Stimulated activated CD4-positive, alpha-beta T cell treated with anti-CD3 and anti-CD28 coated beads, Interleukin-4, amount 100 ng/mL, for 24 hours (primary cell): ENCODE data around the gene CYP46A1.
"Not testable (repeated sequence)": the region's sequence is repeated elsewhere in the genome, so short reads cannot be mapped to it uniquely, and the experiment has no call there.

Source experiments
- DNase-seq: peaks from one replicate; pipeline ENCODE4 v3.0.0-alpha.2; 2020

CYP46A1 gene

DNA sequence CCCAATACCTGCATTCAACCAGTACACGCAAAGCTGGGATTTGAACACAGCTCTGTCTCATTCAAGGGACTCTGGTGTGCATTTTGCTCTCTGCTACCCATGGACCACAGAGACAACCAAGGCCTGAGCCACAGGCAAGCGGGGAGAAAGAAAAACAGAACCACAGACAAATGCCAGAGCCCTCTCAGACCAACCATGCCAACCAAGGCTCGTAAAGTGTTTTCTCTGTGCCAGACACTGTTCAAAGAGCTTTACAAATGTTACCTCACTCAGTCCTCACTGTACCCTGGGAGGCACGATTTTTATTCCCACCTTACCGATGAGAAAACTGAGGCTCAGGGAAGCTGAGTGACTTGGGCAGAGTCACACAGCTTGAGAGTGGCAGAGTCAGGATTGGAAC lies 76.7 kb downstream of the CYP46A1 start:
- no peak for DNase-seq

DNA sequence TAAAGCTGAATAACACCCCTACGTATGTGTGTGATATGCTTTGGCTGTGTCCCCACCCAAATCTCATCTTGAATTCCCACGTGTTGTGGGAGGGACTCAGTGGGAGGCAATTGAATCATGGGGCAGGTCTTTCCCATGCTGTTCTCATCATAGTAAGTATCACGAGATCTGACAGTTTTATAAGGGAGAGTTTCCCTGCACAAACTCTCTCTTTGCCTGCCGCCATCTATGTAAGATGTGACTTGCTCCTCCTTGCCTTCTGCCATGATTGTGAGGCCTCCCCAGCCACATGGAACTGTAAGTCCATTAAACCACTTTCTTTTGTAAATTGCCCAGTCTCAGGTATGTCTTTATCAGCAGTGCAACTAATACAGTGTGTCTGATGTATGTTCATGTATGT lies 78.8 kb downstream of the CYP46A1 start:
- not testable (repeated sequence) for DNase-seq

GRCh38 chr14:99763527-99764221 lies 79.6 kb downstream of the CYP46A1 start:
- no peak for DNase-seq

DNA sequence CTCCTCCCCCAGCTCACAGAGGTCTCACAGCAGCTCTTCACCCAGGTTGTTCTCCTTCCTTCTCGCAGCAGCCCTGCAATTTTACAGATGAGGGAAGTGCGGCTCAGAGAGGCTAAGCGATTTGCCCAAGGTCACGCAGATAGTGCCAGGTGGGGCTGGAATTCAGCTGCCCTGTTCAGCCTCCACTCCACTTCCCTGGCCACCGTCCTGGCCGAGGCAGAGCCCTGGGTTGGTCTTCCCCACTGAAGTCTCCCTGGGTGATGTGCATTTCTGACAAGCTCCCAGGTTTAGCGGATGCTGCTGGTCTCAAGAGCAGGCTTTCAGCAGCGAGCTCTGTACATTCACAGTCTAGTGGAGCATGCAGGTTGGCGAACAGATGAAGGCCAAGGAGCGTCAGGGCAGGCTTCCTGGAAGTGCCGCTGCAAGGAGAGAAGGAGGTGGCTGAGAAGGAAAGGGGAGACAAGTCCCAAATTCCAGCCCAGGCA lies 80.2 kb downstream of the CYP46A1 start:
- DNase-seq: no peak

- no peak for DNase-seq
These were observed 84.3 kb downstream of the CYP46A1 start for GRCh38 chr14:99768381-99768780.

DNA sequence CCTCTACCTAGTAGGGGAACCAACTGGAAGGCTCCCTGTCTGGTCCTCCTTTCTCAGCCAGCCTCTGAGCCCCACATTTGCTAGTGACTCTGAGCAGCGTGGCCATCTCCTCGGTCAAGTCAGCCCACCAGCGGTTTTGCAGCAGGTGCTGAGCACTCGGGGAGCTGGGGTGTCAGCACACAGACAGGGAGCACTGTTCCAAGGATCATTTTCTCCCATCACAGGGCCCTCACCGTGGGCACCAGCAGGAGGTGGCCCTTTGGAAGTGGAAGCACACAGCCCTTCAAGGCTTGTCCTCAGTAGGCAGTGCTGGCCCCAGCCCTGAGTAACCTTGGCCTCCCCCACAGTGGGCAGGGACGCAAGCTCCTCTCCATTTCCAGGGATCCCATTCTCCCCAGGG lies 85.0 kb downstream of the CYP46A1 start:
- DNase-seq: no peak

- no peak for DNase-seq
These were observed 85.7 kb downstream of the CYP46A1 start for GRCh38 chr14:99769799-99770198.

DNA sequence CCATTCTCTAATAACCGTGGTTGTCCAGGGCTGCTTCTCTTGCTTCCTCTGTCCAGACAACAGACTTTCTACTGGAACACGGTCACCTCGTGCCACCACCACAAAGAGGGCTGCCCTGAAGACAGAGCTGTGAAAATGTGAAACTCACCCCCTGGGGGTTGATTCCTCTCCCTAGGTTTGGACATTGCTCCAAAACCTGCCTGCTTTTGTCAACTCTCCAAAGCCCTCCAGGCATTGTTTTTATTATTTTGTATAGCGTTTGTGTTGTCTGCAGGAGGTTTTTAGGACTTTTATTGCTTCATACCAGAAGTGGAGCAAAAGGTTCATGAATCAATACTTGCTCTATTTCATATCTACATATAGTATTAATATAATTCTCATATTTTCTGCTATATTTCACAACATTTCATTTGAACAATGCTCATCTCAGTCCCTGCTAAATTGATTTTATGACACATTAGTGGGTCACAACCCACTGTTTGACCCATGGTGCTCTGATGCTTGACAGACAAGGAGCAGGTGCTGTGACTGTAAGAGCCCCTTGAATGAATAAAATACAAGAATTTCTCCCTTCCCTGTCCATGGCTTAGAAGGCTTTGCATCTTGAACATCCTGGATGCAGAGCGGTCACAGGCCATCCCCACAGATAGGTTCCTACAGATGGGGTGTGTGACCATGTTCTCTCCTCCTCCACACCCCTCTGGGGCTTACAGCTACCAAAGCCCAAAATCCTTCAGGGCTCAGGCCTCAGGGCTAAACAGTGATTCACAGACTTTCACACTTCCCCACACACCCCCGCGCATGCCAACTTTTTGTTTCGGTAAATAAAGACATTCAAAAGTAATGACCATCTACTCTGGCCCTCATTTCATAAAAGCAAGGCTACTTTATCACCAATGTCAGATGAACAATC lies 88.5 kb downstream of the CYP46A1 start:
- no peak for DNase-seq

GRCh38 chr14:99773521-99774497 lies 89.7 kb downstream of the CYP46A1 start:
- DNase-seq: no peak

DNA sequence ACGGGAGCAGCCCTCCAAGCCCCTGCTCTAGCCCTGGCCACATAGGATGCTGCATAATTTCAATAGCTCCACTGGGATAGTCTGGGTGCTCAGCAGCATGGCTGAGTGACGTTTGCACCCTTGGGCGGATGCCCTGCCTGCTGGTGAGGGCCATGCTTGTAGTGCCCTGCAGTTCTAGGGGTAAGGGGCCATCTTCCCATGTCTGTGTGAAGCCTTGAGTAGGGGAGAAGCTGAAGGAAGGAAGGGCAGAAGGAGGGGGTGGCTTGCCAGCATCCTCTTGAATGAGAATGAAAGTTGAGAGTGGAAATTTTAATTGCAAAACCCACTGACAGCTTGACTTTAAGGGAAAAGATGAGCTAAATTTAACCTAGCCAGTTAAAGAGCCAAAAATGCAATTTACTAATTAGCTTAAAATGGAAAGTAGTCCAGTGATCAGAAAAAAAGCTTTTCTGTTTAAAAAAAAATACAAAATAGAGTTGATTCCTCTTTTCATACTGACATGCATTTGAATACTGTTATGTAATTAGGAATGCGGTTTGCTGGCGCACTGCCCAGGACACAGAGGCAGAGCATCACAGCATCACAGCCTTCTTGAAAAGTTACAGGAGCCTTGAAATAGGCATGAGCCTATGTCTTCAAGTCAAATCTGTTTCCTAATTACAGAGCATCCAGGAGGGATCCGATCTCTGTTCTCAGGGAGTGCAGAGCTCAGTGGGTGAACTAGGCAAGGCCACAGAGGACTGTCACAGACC lies 90.6 kb downstream of the CYP46A1 start:
- no peak for DNase-seq

GRCh38 chr14:99775351-99775750 lies 91.3 kb downstream of the CYP46A1 start:
- DNase-seq: no peak
